Trophoblast cell (in vitro differentiated cells and primary cell): Measurements from ENCODE around the gene EXOSC5.
A peak's percentile ranks its signal among the peaks of the same experiment; 100 is the strongest.

Experiments used
- DNase-seq, 2 donors: peaks; one replicate each; pipeline ENCODE4 v3.0.0-alpha.2; 2016
- H2AFZ ChIP-seq: 2 replicates; pipeline ENCODE4 v1.6.1; 2013; ENCODE audit warnings: low read length, moderate library complexity, mild to moderate bottlenecking; ENCODE audit not compliant: insufficient read depth, poor library complexity
- H2AK5ac ChIP-seq: 2 replicates; pipeline ENCODE4 v1.6.1; 2013; ENCODE audit warnings: mild to moderate bottlenecking, low read length
- H2BK120ac ChIP-seq: 2 replicates; pipeline ENCODE4 v1.6.1; 2013; ENCODE audit warnings: low read length, mild to moderate bottlenecking, moderate library complexity; ENCODE audit not compliant: insufficient read depth, poor library complexity
- H2BK12ac ChIP-seq: 2 replicates; pipeline ENCODE4 v1.6.1; 2013; ENCODE audit warnings: mild to moderate bottlenecking, low read length, moderate library complexity
- H2BK5ac ChIP-seq: 2 replicates; pipeline ENCODE4 v1.6.1; 2013; ENCODE audit warnings: low read length, low read depth, moderate library complexity, mild to moderate bottlenecking; ENCODE audit not compliant: poor library complexity
- H3K14ac ChIP-seq: 2 replicates; pipeline ENCODE4 v1.6.1; 2013; ENCODE audit warnings: mild to moderate bottlenecking, low read length
- H3K18ac ChIP-seq: 2 replicates; pipeline ENCODE4 v1.6.1; 2013; ENCODE audit warnings: mild to moderate bottlenecking, low read length
- H3K23ac ChIP-seq: 2 replicates; pipeline ENCODE4 v1.6.1; 2013; ENCODE audit warnings: low read length
- H3K27ac ChIP-seq: 2 replicates; pipeline ENCODE4 v1.5.1; 2013; ENCODE audit warnings: low read depth, mild to moderate bottlenecking, inconsistent platforms, low read length, moderate library complexity
- H3K27me3 ChIP-seq: 2 replicates; pipeline ENCODE4 v1.6.1; 2013; ENCODE audit warnings: inconsistent platforms, mild to moderate bottlenecking, low read length, moderate library complexity; ENCODE audit not compliant: insufficient read depth
- H3K36me3 ChIP-seq, 2 experiments: 1 replicate in 1 of 2; 2 replicates in 1 of 2; pipeline ENCODE4 v1.6.1; 2013; ENCODE audit warnings: low read length in 2 of 2, mild to moderate bottlenecking in 2 of 2, moderate library complexity in 1 of 2; ENCODE audit not compliant: insufficient read depth in 2 of 2, control insufficient read depth in 1 of 2
- H3K4ac ChIP-seq: 2 replicates; pipeline ENCODE4 v1.6.1; 2013; ENCODE audit warnings: low read depth, mild to moderate bottlenecking, low read length, moderate library complexity
- H3K4me1 ChIP-seq, 2 experiments: 1 replicate in 1 of 2; 2 replicates in 1 of 2; pipeline ENCODE4 v1.6.1; 2013; ENCODE audit warnings: low read length in 2 of 2, mild to moderate bottlenecking in 2 of 2, moderate library complexity in 1 of 2; ENCODE audit not compliant: insufficient read depth in 2 of 2, control insufficient read depth in 1 of 2
- H3K4me2 ChIP-seq: 2 replicates; pipeline ENCODE4 v1.6.1; 2013; ENCODE audit warnings: inconsistent platforms, mild to moderate bottlenecking, low read length, moderate library complexity
- H3K4me3 ChIP-seq: 2 replicates; pipeline ENCODE4 v1.5.1; 2013; ENCODE audit warnings: mild to moderate bottlenecking, low read depth, low read length, inconsistent platforms
- H3K79me1 ChIP-seq: one replicate; pipeline ENCODE4 v1.6.1; 2013; ENCODE audit warnings: low read length
- H3K79me2 ChIP-seq: 2 replicates; pipeline ENCODE4 v1.6.1; 2013; ENCODE audit warnings: low read length, mild to moderate bottlenecking; ENCODE audit not compliant: control insufficient read depth, insufficient read depth, poor library complexity
- H3K9ac ChIP-seq: 2 replicates; pipeline ENCODE4 v1.6.1; 2013; ENCODE audit warnings: mild to moderate bottlenecking, low read length
- H3K9me3 ChIP-seq: 2 replicates; pipeline ENCODE4 v1.6.1; 2013; ENCODE audit warnings: low read depth, mild to moderate bottlenecking, control low read depth, inconsistent platforms, low read length; ENCODE audit not compliant: insufficient read depth
- H4K12ac ChIP-seq: 2 replicates; pipeline ENCODE4 v1.6.1; 2013; ENCODE audit warnings: low read depth, mild to moderate bottlenecking, low read length, moderate library complexity
- H4K8ac ChIP-seq: 2 replicates; pipeline ENCODE4 v1.6.1; 2013; ENCODE audit warnings: low read depth, mild to moderate bottlenecking, low read length, moderate library complexity
- H4K91ac ChIP-seq: one replicate; pipeline ENCODE4 v1.6.1; 2013; ENCODE audit warnings: low read depth, mild to moderate bottlenecking, low read length, moderate library complexity
- WGBS: extraction: QIAGEN DNeasy Blood & Tissue Kit; methylation state at CpG from one replicate; pipeline ENCODE4 v1.1.7; 2013; ENCODE audit warnings: missing lambda C conversion rate; ENCODE audit not compliant: insufficient read length, insufficient coverage; ENCODE audit errors: extremely low coverage; 5-methylcytosine and 5-hydroxymethylcytosine counted together

The EXOSC5 gene

DNA sequence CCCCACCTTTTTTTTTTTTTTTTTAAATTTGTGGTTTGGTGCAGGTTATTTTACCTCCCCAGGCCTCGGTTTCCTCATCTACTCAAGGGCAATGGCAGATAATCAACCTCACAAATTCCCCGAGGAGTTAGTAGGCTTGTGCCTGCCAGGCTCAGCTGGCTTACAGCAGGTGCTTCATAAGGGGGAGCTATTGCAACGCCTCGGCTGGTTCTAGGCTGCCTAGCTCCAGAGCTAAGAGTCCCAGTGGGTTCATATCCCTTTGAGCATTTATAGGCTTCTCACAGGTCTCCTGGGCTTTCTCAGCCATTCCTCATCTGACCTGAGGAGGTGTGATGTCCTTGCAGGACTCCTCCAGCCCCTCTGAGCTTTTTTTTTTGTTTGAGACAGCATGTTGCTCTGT lies 11.1 kb upstream of the EXOSC5 start:
- no peak for DNase-seq
- H3K4ac ChIP-seq, result no peak overlapping the region
- H3K9ac ChIP-seq, result no peak overlapping the region
- no peak overlapping the region for H4K91ac ChIP-seq
- no peak overlapping the region for H3K4me2 ChIP-seq
- no peaks in the 10 kb centered on the region for H3K79me2 ChIP-seq
- peaks cover 5 to 8% of the 10 kb centered on the region in 2 experiments for H3K4me1 ChIP-seq
- no peak overlapping the region for H3K27ac ChIP-seq
- no peak overlapping the region for H2BK120ac ChIP-seq
- no peak overlapping the region for H4K12ac ChIP-seq
- no peaks in the 10 kb centered on the region for H3K79me1 ChIP-seq
- H3K36me3 ChIP-seq, result peaks cover 0 to 2% of the 10 kb centered on the region in 2 experiments
- no peaks in the 10 kb centered on the region for H3K27me3 ChIP-seq
- no peak overlapping the region for H2AK5ac ChIP-seq
- H3K23ac ChIP-seq, result no peak overlapping the region
- no peak overlapping the region for H2BK12ac ChIP-seq
- no CpG with 5 or more reads among the region's 4 CpGs for WGBS
- no peak overlapping the region for H3K18ac ChIP-seq
- no peak overlapping the region for H3K4me3 ChIP-seq
- no peak overlapping the region for H2AFZ ChIP-seq
- H3K14ac ChIP-seq, result no peak overlapping the region
- no peak overlapping the region for H4K8ac ChIP-seq
- no peak overlapping the region for H2BK5ac ChIP-seq
- no peaks in the 10 kb centered on the region for H3K9me3 ChIP-seq

GRCh38 chr19:41407271-41407670 lies 10.1 kb upstream of the EXOSC5 start:
- no peaks in the 10 kb centered on the region for H3K9me3 ChIP-seq
- WGBS, result no CpG with 5 or more reads among the region's 4 CpGs
- H4K8ac ChIP-seq, result no peak overlapping the region
- no peak overlapping the region for H3K14ac ChIP-seq
- H3K23ac ChIP-seq, result no peak overlapping the region
- H3K79me1 ChIP-seq, result no peaks in the 10 kb centered on the region
- H2AK5ac ChIP-seq, result no peak overlapping the region
- no peak overlapping the region for H4K91ac ChIP-seq
- no peak overlapping the region for H4K12ac ChIP-seq
- H3K79me2 ChIP-seq, result no peaks in the 10 kb centered on the region
- H3K9ac ChIP-seq, result no peak overlapping the region
- H3K4me3 ChIP-seq, result no peak overlapping the region
- H2BK120ac ChIP-seq, result no peak overlapping the region
- no peaks in the 10 kb centered on the region for H3K36me3 ChIP-seq
- DNase-seq, result no peak
- H2BK5ac ChIP-seq, result no peak overlapping the region
- no peak overlapping the region for H3K4ac ChIP-seq
- H3K4me1 ChIP-seq, result peaks cover 5 to 8% of the 10 kb centered on the region in 2 experiments
- no peak overlapping the region for H2BK12ac ChIP-seq
- H3K27ac ChIP-seq, result peak overlapping the region; percentile 38
- H3K27me3 ChIP-seq, result no peaks in the 10 kb centered on the region
- no peak overlapping the region for H3K18ac ChIP-seq
- no peak overlapping the region for H3K4me2 ChIP-seq
- no peak overlapping the region for H2AFZ ChIP-seq

GRCh38 chr19:41405776-41406175 lies 8.6 kb upstream of the EXOSC5 start:
- Histone ChIP-seq H3K79me1 (no peaks in the 10 kb centered on the region), H4K8ac (no peak overlapping the region), H3K36me3 (no peaks in the 10 kb centered on the region), H3K4me1 (peaks cover 5 to 8% of the 10 kb centered on the region in 2 experiments), H3K27ac (no peak overlapping the region), H4K12ac (no peak overlapping the region), H2BK5ac (no peak overlapping the region), H3K4me3 (no peak overlapping the region), H3K4me2 (no peak overlapping the region), H2BK120ac (no peak overlapping the region), H3K23ac (no peak overlapping the region), H2AFZ (no peak overlapping the region), H2AK5ac (no peak overlapping the region), H4K91ac (no peak overlapping the region), H3K27me3 (no peaks in the 10 kb centered on the region), H3K79me2 (no peaks in the 10 kb centered on the region), H3K14ac (no peak overlapping the region), H3K18ac (no peak overlapping the region), H2BK12ac (no peak overlapping the region), H3K4ac (no peak overlapping the region), H3K9me3 (no peaks in the 10 kb centered on the region), H3K9ac (no peak overlapping the region)
- WGBS, result no CpG with 5 or more reads among the region's 6 CpGs
- DNase-seq, result no peak

- H2BK120ac ChIP-seq, result no peak overlapping the region
- H3K14ac ChIP-seq, result no peak overlapping the region
- no peak overlapping the region for H4K12ac ChIP-seq
- H3K79me2 ChIP-seq, result no peaks in the 10 kb centered on the region
- H3K36me3 ChIP-seq, result no peaks in the 10 kb centered on the region
- no peak overlapping the region for H3K23ac ChIP-seq
- H2AFZ ChIP-seq, result no peak overlapping the region
- no peak for DNase-seq
- H3K4me3 ChIP-seq, result no peak overlapping the region
- no peak overlapping the region for H4K91ac ChIP-seq
- WGBS, result no CpG with 5 or more reads among the region's 12 CpGs
- H3K4ac ChIP-seq, result no peak overlapping the region
- H3K27me3 ChIP-seq, result no peaks in the 10 kb centered on the region
- H4K8ac ChIP-seq, result no peak overlapping the region
- peaks cover 3% of the 10 kb centered on the region in 2 experiments for H3K4me1 ChIP-seq
- H2BK5ac ChIP-seq, result no peak overlapping the region
- H3K79me1 ChIP-seq, result no peaks in the 10 kb centered on the region
- H2AK5ac ChIP-seq, result no peak overlapping the region
- H3K4me2 ChIP-seq, result no peak overlapping the region
- H2BK12ac ChIP-seq, result no peak overlapping the region
- no peak overlapping the region for H3K9ac ChIP-seq
- no peak overlapping the region for H3K18ac ChIP-seq
- H3K27ac ChIP-seq, result no peak overlapping the region
- no peaks in the 10 kb centered on the region for H3K9me3 ChIP-seq
Observed at GRCh38 chr19:41403181-41403970, 6.2 kb upstream of the EXOSC5 start.
